Left renal pelvis (tissue), 4 donors: ENCODE results near the gene AMIGO1. TPM values are rescaled to one million over a fixed set of nuclear protein-coding genes. Genes with fewer than 3 reads are reported as not detected.

Source experiments
- DNase-seq, 4 donors: peaks; one replicate each; pipeline ENCODE4 v3.0.0-alpha.2; 2013; ENCODE audit warnings: low read depth in 4 of 4, low spot score in 3 of 4
- polyA plus RNA-seq, 4 donors: library from polyadenylated mRNA; unstranded; fragments of 120-200 nt; gene quantifications; one replicate each; pipeline ENCODE4 v1.2.1, GENCODE V29; 2013; ENCODE audit not compliant: insufficient read length in 4 of 4

AMIGO1 gene
- polyA plus RNA-seq: 1 to 10 TPM; 8.0 to 9.2 (median 8.7) TPM

GRCh38 chr1:109509176-109510134 is at the start of gene AMIGO1:
TSS of gene AMIGO1 (minus strand) at chr1:109509727. CDS start at chr1:109508912, 815 bp downstream.
- no peak for DNase-seq

GRCh38 chr1:109557520-109557919 is 48.0 kb upstream of the AMIGO1 start:
- DNase-seq: no peak

- no peak for DNase-seq
These were observed 47.0 kb upstream of the AMIGO1 start for GRCh38 chr1:109556563-109556962.

GRCh38 chr1:109548321-109549267 is 39.1 kb upstream of the AMIGO1 start, which contains the start of gene GNAI3:
TSS of gene GNAI3 (plus strand) at chr1:109548615. CDS start at chr1:109548721, 106 bp downstream.
- peak; percentile 87 to 92 (median 90) for DNase-seq

GRCh38 chr1:109547463-109548320 is 38.2 kb upstream of the AMIGO1 start:
- no peak for DNase-seq

GRCh38 chr1:109546311-109547109 is 37.0 kb upstream of the AMIGO1 start:
- peak; percentile 73 to 87 (median 84) for DNase-seq

GRCh38 chr1:109543988-109544735 is 34.6 kb upstream of the AMIGO1 start:
- no peak for DNase-seq

- no peak for DNase-seq
These were observed 33.9 kb upstream of the AMIGO1 start for GRCh38 chr1:109543283-109543987.

GRCh38 chr1:109542657-109543056 is 33.1 kb upstream of the AMIGO1 start:
- DNase-seq: no peak

GRCh38 chr1:109541102-109541501 is 31.6 kb upstream of the AMIGO1 start:
- DNase-seq: no peak

GRCh38 chr1:109539676-109540075 is 30.1 kb upstream of the AMIGO1 start, which contains the start of gene GPR61:
TSS of gene GPR61 (plus strand) at chr1:109539872. CDS start at chr1:109543023, 3,151 bp downstream.
- no peak for DNase-seq

GRCh38 chr1:109538827-109539555 is 29.5 kb upstream of the AMIGO1 start:
- DNase-seq: no peak

GRCh38 chr1:109537450-109538178 is 28.1 kb upstream of the AMIGO1 start:
- DNase-seq: no peak

GRCh38 chr1:109535971-109536491 is 26.5 kb upstream of the AMIGO1 start:
- no peak for DNase-seq

- no peak for DNase-seq
These were observed 26.0 kb upstream of the AMIGO1 start for GRCh38 chr1:109535481-109535880.

GRCh38 chr1:109534307-109534858 is 24.9 kb upstream of the AMIGO1 start:
- no peak for DNase-seq
